A549 treated with ZK216348 at 1 μM for 4 hours (cell line): Measurements from ENCODE around the gene FGFBP3. TPM values are rescaled to one million over a fixed set of nuclear protein-coding genes. Genes with fewer than 3 reads are reported as not detected.

Experiments used
- total RNA-seq: library from RNA; stranded (reverse); fragments of 200-300 nt; extraction: Qiagen RNA extraction; gene quantifications from 5 replicates; pipeline ENCODE4 v1.2.3, GENCODE V29; 2022; ENCODE audit warnings: low read depth

FGFBP3 gene
- total RNA-seq: 1.7 to 3.2 TPM (median 2.5 TPM) in 5 replicates

GRCh38 chr10:91909117-91909677, at the start of gene FGFBP3:
FGFBP3 (minus strand) TSS chr10:91909486; CDS start chr10:91908969, 517 bp downstream.

GRCh38 chr10:91923371-91924211, 14.3 kb upstream of the FGFBP3 start, which contains the start of gene BTAF1:
BTAF1 (plus strand) TSS chr10:91923770; CDS start chr10:91924077, 307 bp downstream.

Other genes starting within 250 kb of the FGFBP3 start
- gene TNKS2, start 111.1 kb downstream of the FGFBP3 start, total RNA-seq: 10.7 to 23.9 TPM (median 20.0 TPM) in 5 replicates
- gene BTAF1, start 14.3 kb upstream of the FGFBP3 start, total RNA-seq: 8.7 to 15.4 TPM (median 13.1 TPM) in 5 replicates